Caco-2 (cell line): ENCODE measurements around the gene TGIF1. TPM values are rescaled to one million over a fixed set of nuclear protein-coding genes. Genes with fewer than 3 reads are reported as not detected.

ENCODE experiments used
- BruUV-seq: library from RNA; stranded (reverse); fragments of 400-500 nt; replicated peaks from 2 replicates; lab custom pipeline; 2021; lab: Mats Ljungman, UMichigan
- CTCF ChIA-PET: fragments of 300-600 bp; sonication (Branson Sonifier 250); formaldehyde crosslinking; loops from one replicate; lab custom pipeline; 2022; ENCODE audit warnings: antibody characterized with exemption; lab: Charles Lee
- POLR2A ChIA-PET: fragments of 300-600 bp; sonication (Branson Sonifier 250); formaldehyde crosslinking; loops from one replicate; lab custom pipeline; 2022; ENCODE audit warnings: antibody characterized with exemption; lab: Charles Lee
- DNase-seq, 2 experiments: peaks; one replicate each; pipeline versions ENCODE4 v3.0.0 to v3.0.0-alpha.2; 2020 to 2022
- H3K27me3 ChIP-seq: replicated peaks from 2 replicates; pipeline ENCODE4 v1.6.0; 2011; ENCODE audit warnings: low read length; ENCODE audit not compliant: control insufficient read depth, insufficient read depth
- H3K36me3 ChIP-seq: 2 replicates; pipeline ENCODE4 v1.5.1; 2011; ENCODE audit warnings: low read length; ENCODE audit not compliant: control insufficient read depth, insufficient read depth
- H3K4me1 ChIP-seq: fragments of 250-450 bp; sonication (Bioruptor Pico); 2 replicates; pipeline ENCODE4 v1.5.1; 2020; ENCODE audit warnings: mild to moderate bottlenecking
- H3K4me3 ChIP-seq: 2 replicates; pipeline ENCODE4 v1.5.1; 2011; ENCODE audit warnings: low read depth, mild to moderate bottlenecking, control low read depth, low read length
- H3K9me3 ChIP-seq: fragments of 250-450 bp; sonication (Bioruptor Pico); 2 replicates; pipeline ENCODE4 v1.5.1; 2020; ENCODE audit warnings: mild to moderate bottlenecking, moderate library complexity
- H3K27ac Mint-ChIP-seq: one replicate; pipeline ENCODE4 v1.8.0; 2022; ENCODE audit warnings: mixed read lengths; ENCODE audit not compliant: unreplicated experiment
- H3K27me3 Mint-ChIP-seq: one replicate; pipeline ENCODE4 v1.8.0; 2022; ENCODE audit warnings: mixed read lengths; ENCODE audit not compliant: insufficient read depth, unreplicated experiment
- H3K36me3 Mint-ChIP-seq: one replicate; pipeline ENCODE4 v1.8.0; 2022; ENCODE audit warnings: mild to moderate bottlenecking, mixed read lengths; ENCODE audit not compliant: insufficient read depth, unreplicated experiment
- H3K4me1 Mint-ChIP-seq: one replicate; pipeline ENCODE4 v1.8.0; 2022; ENCODE audit warnings: low read depth, mixed read lengths; ENCODE audit not compliant: unreplicated experiment
- H3K4me3 Mint-ChIP-seq: one replicate; pipeline ENCODE4 v1.8.0; 2022; ENCODE audit warnings: mild to moderate bottlenecking, moderate library complexity, mixed read lengths; ENCODE audit not compliant: unreplicated experiment
- H3K9me3 Mint-ChIP-seq: one replicate; pipeline ENCODE4 v1.8.0; 2022; ENCODE audit warnings: mixed read lengths; ENCODE audit not compliant: unreplicated experiment
- intact Hi-C: fragments of 100-400 bp; cut with micrococcal nuclease; formaldehyde crosslinking; loops from one replicate; pipeline ENCODE4 v1.10.0; 2022; ENCODE audit not compliant: unreplicated experiment
- total RNA-seq: library from RNA; stranded (reverse); gene quantifications from 2 replicates; pipeline ENCODE4 v1.2.3, GENCODE V29; 2022
- TF ChIP-seq, protein P1 (sequence below), 2 experiments: fragments of 200-600 bp in 1 of 2; IDR thresholded peaks; 1 replicate in 1 of 2; 2 replicates in 1 of 2; pipeline versions ENCODE4 v1.5.1 to v1.8.0; 2011 to 2022; ENCODE audit warnings: antibody characterized with exemption in 1 of 2, control low read depth in 1 of 2, inconsistent platforms in 1 of 2, low read depth in 1 of 2, low read length in 1 of 2, mild to moderate bottlenecking in 1 of 2, moderate library complexity in 1 of 2; ENCODE audit not compliant: insufficient read depth in 1 of 2, severe bottlenecking in 1 of 2, unreplicated experiment in 1 of 2

TGIF1 gene
- total RNA-seq, 1 experiment from 2014 or later = 107 TPM

DNA sequence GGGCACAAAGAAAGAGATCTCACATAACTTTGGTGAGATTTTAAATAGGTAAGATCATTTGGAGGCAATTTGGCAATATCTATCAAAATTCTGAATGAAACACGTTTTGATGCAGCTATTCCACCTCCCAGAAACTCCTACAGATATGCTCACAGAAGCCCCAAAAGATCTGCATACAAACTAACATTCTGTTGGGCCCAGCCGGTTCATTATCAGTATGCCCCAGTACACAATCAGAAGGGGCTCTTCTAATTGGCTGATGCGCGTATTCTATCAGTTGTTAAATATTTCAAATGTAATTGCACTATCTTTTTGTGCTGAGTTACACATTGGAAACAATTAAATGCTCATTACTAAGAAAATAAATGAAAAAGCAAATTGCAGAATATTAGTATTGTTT is 7.1 kb upstream of the TGIF1 start:
- Histone ChIP-seq H3K36me3 (no peaks in the 10 kb centered on the region), H3K9me3 (no peaks in the 10 kb centered on the region)

DNA sequence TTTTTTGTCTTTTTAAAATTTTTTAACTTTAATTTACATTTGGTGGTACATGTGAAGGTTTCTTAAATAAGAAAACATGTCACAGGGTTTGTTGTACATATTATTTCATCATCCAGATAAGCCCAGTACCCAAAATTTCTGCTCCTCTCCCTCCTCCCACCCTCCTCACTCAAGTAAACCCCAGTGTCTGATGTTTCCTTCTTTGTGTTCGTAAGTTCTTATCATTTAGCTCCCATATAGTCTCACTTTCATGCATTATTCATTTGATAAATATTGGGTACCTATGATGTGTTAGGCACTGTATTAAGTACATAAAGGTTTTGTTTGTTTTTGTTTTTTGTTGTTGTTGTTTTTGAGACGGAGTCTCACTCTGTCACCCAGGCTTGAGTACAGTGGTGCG is 5.7 kb upstream of the TGIF1 start:
- no peak for DNase-seq
- H3K27me3 Mint-ChIP-seq = no peaks in the 10 kb centered on the region
- CTCF ChIA-PET = interaction anchor here (0.6 to 0.7 kb wide), 3 partner anchors 34 to 162 kb away, joined by 3 read pairs; no protein-coding TSS in a partner anchor

More for the DNA sequence above, 7.1 kb upstream of the TGIF1 start:
- BruUV-seq = no TSS peak
- Mint-ChIP-seq H3K27ac (no peak overlapping the region), H3K9me3 (no peaks in the 10 kb centered on the region), H3K4me1 (peaks cover 8% of the 10 kb centered on the region), H3K27me3 (no peaks in the 10 kb centered on the region), H3K36me3 (peaks cover 6% of the 10 kb centered on the region), H3K4me3 (no peak overlapping the region)
- Histone ChIP-seq H3K27me3 (no peaks in the 10 kb centered on the region), H3K4me1 (peaks cover 21% of the 10 kb centered on the region), H3K4me3 (no peak overlapping the region)
- no peak for DNase-seq
- intact Hi-C loops = no loop called here
- TF ChIP-seq, protein P1, sequence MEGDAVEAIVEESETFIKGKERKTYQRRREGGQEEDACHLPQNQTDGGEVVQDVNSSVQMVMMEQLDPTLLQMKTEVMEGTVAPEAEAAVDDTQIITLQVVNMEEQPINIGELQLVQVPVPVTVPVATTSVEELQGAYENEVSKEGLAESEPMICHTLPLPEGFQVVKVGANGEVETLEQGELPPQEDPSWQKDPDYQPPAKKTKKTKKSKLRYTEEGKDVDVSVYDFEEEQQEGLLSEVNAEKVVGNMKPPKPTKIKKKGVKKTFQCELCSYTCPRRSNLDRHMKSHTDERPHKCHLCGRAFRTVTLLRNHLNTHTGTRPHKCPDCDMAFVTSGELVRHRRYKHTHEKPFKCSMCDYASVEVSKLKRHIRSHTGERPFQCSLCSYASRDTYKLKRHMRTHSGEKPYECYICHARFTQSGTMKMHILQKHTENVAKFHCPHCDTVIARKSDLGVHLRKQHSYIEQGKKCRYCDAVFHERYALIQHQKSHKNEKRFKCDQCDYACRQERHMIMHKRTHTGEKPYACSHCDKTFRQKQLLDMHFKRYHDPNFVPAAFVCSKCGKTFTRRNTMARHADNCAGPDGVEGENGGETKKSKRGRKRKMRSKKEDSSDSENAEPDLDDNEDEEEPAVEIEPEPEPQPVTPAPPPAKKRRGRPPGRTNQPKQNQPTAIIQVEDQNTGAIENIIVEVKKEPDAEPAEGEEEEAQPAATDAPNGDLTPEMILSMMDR (IDR thresholded peaks at IDR 0.05; ENCODE audit: insufficient read depth in 1 of 2, low read depth in 1 of 2, low read length in 1 of 2, severe bottlenecking in 1 of 2, unreplicated experiment in 1 of 2) = no peak
- CTCF ChIA-PET = no interaction called here
- POLR2A ChIA-PET = no interaction called here

DNA sequence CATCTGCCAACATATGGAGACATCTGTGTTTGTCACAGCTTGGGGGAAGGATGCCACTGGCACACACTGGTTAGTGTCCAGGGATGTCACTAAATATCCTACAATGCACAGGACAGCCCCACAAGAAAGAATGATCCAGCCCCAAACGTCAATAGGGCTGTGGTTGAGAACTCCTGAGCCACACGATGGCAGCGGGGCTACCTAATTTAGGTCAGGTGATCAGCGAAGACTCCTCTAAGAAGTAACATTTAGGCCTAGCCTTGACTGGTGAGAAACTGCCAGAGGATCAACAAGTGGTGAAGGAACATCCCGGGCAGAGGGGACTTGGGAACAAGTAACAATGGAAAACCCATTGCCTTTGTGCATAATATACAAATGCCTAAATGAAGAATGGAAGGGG is 5.0 kb upstream of the TGIF1 start:
- no peaks in the 10 kb centered on the region for H3K27me3 ChIP-seq
- BruUV-seq = no TSS peak
- Mint-ChIP-seq H3K4me1 (peaks cover 8% of the 10 kb centered on the region), H3K27me3 (no peaks in the 10 kb centered on the region), H3K36me3 (peaks cover 26% of the 10 kb centered on the region), H3K4me3 (peak overlapping the region; percentile 14), H3K9me3 (no peaks in the 10 kb centered on the region), H3K27ac (peak overlapping the region; percentile 39)
- no peak for DNase-seq
- no peaks in the 10 kb centered on the region for H3K36me3 ChIP-seq
- peaks cover 21% of the 10 kb centered on the region for H3K4me1 ChIP-seq
- TF ChIP-seq, protein P1 (IDR thresholded peaks at IDR 0.05; ENCODE audit: insufficient read depth in 1 of 2, low read depth in 1 of 2, low read length in 1 of 2, severe bottlenecking in 1 of 2, unreplicated experiment in 1 of 2) = no peak
- H3K4me3 ChIP-seq = no peak overlapping the region
- no peaks in the 10 kb centered on the region for H3K9me3 ChIP-seq
- ChIA-PET POLR2A (interaction anchor here (0.6 kb wide), 1 partner anchor 151 kb away, joined by 3 read pairs; no protein-coding TSS in a partner anchor), CTCF (interaction anchor here (0.6 kb wide), 2 partner anchors 35 to 163 kb away, joined by 3 read pairs; no protein-coding TSS in a partner anchor)
- intact Hi-C loops = no loop called here

More for the DNA sequence above, 5.7 kb upstream of the TGIF1 start:
- Mint-ChIP-seq H3K4me1 (peaks cover 8% of the 10 kb centered on the region), H3K4me3 (no peak overlapping the region), H3K36me3 (peaks cover 20% of the 10 kb centered on the region), H3K27ac (no peak overlapping the region), H3K9me3 (no peaks in the 10 kb centered on the region)
- TF ChIP-seq, protein P1 (IDR thresholded peaks at IDR 0.05; ENCODE audit: insufficient read depth in 1 of 2, low read depth in 1 of 2, low read length in 1 of 2, severe bottlenecking in 1 of 2, unreplicated experiment in 1 of 2) = no peak
- BruUV-seq = no TSS peak
- peaks cover 21% of the 10 kb centered on the region for H3K4me1 ChIP-seq
- intact Hi-C loops = no loop called here
- H3K27me3 ChIP-seq = no peaks in the 10 kb centered on the region
- no peaks in the 10 kb centered on the region for H3K9me3 ChIP-seq
- no peak overlapping the region for H3K4me3 ChIP-seq
- no peaks in the 10 kb centered on the region for H3K36me3 ChIP-seq
- POLR2A ChIA-PET = no interaction called here
